SJCRH30 (cell line): ENCODE measurements around the gene EPG5. TPM values are rescaled to one million over a fixed set of nuclear protein-coding genes. Genes with fewer than 3 reads are reported as not detected.
A peak's percentile ranks its signal among the peaks of the same experiment; 100 is the strongest.
"Not testable (repeated sequence)": the region's sequence is repeated elsewhere in the genome, so short reads cannot be mapped to it uniquely, and the experiment has no call there.

ENCODE experiments used
- DNase-seq, 2 experiments: peaks; one replicate each; pipeline ENCODE4 v3.0.0-alpha.2; 2015 to 2020
- H3K27ac ChIP-seq: fragments of 250-450 bp; sonication (Bioruptor Pico); 2 replicates; pipeline ENCODE4 v1.5.1; 2020; ENCODE audit warnings: mild to moderate bottlenecking, moderate library complexity
- H3K27me3 ChIP-seq: fragments of 250-450 bp; sonication (Bioruptor Pico); 2 replicates; pipeline ENCODE4 v1.5.1; 2020; ENCODE audit warnings: mild to moderate bottlenecking, moderate library complexity
- H3K36me3 ChIP-seq: fragments of 250-450 bp; sonication (Bioruptor Pico); 2 replicates; pipeline ENCODE4 v1.5.1; 2020; ENCODE audit warnings: mild to moderate bottlenecking, moderate library complexity
- H3K4me1 ChIP-seq: fragments of 250-450 bp; sonication (Bioruptor Pico); 2 replicates; pipeline ENCODE4 v1.5.1; 2020; ENCODE audit warnings: mild to moderate bottlenecking, moderate library complexity
- H3K4me3 ChIP-seq: fragments of 250-450 bp; sonication (Bioruptor Pico); 2 replicates; pipeline ENCODE4 v1.5.1; 2020; ENCODE audit warnings: mild to moderate bottlenecking, moderate library complexity
- H3K9me3 ChIP-seq: fragments of 250-450 bp; sonication (Bioruptor Pico); replicated peaks from 2 replicates; pipeline ENCODE4 v1.5.1; 2020; ENCODE audit warnings: mild to moderate bottlenecking, moderate library complexity
- total RNA-seq: library from RNA; depleted of rRNA; stranded (reverse); fragments of >200 nt; shearing (Covaris generic); gene quantifications from 2 replicates; pipeline ENCODE4 v1.2.3, GENCODE V29; 2014; rRNA removed

Gene EPG5
- total RNA-seq, 1 experiment from 2014 or later, result 8.7 TPM

DNA sequence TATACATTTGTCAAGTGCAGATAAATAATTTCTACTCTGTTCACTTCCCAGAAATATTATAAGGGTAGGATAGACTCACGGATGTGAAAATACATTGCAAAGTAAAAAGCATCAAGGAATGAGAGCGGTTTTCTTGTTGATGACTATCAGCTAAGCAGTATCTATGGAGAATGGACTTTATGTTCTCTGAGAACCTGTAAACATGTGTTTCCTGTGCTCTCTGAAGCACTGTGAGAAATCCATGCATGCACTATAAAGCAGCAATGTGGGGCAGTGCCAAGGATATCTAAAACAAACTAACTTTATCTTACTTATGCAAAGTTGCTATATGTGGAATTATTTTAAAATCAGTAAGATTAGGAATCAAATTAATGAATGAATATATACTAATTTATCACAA, 146.1 kb downstream of the EPG5 start:
- H3K27ac ChIP-seq, result no peak overlapping the region
- no peak for DNase-seq
- no peak overlapping the region for H3K4me3 ChIP-seq
- no peaks in the 10 kb centered on the region for H3K27me3 ChIP-seq
- no peaks in the 10 kb centered on the region for H3K9me3 ChIP-seq
- no peaks in the 10 kb centered on the region for H3K36me3 ChIP-seq
- H3K4me1 ChIP-seq, result no peaks in the 10 kb centered on the region

DNA sequence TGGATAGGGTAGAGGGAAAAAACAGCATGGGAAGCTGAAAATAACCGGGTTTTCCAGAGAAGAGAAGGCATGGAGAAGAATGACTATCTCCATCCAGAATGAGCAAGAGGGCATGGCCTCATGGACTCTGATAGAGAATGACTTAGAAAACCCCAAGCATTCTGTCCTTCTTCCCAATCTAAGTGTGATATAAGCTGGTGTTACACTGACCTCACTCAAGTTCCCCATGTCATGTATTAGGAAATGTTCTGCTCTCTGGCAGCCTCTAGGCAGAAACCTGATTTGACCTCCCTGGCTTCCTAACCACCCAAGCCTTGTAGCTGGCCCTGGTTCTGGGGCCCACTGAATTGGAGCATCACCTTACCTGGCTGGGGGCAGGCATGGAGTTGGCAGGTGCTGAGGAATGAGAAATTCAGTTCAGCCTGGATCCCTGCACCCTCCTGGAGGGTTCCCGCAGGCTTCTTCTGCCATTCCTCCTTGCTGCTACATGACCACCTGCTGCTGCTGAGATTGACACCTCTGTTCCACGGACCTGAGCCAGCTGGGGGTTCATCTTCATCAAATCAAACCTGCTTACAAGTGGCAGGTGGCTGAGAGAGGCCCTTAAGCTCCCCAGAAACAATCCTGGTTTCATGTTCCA, 146.9 kb downstream of the EPG5 start:
- no peak for DNase-seq
- Histone ChIP-seq H3K27ac (no peak overlapping the region), H3K27me3 (no peaks in the 10 kb centered on the region), H3K36me3 (no peaks in the 10 kb centered on the region), H3K4me3 (no peak overlapping the region), H3K9me3 (no peaks in the 10 kb centered on the region), H3K4me1 (no peaks in the 10 kb centered on the region)

DNA sequence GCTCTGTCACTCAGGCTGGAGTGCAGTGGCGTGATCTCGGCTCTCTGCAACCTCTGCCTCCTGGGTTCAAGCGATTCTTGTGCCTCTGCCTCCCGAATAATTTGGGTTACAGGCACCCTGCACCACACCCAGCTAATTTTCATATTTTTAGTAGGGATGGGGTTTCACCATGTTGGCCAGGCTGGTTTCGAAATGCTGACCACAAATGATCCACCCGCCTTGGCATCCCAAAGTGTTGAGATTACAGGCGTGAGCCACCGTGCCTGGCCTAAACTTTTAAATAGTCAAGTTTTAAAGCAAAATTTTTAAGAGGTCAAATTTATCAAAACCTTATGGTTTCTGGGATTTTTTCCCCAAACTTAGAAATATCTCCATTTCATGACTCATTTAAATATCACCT, 148.4 kb downstream of the EPG5 start:
- H3K9me3 ChIP-seq, H3K36me3 ChIP-seq, H3K4me1 ChIP-seq, H3K4me3 ChIP-seq, H3K27me3 ChIP-seq, DNase-seq, H3K27ac ChIP-seq: not testable (repeated sequence)

DNA sequence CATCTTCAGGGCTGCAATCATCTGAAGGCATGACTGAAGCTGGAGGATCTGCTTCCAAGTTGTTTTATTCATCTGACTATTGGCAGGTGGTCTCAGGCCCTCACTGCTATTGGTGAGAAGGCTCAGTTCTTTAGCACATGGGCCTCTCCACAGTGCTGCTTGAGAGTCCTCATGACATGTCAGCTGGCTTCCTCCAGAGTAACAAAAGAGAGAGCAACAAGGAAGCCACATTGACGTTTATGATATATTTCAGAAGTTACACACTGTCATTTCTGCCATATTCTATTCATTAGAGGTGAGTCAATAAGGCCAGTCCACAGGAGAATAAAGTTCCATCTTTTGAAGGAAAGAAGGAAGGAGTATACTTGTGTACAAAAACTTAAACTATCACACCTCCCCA, 149.6 kb downstream of the EPG5 start:
- H3K4me3 ChIP-seq, result no peak overlapping the region
- H3K27me3 ChIP-seq, result no peaks in the 10 kb centered on the region
- DNase-seq, result no peak

DNA sequence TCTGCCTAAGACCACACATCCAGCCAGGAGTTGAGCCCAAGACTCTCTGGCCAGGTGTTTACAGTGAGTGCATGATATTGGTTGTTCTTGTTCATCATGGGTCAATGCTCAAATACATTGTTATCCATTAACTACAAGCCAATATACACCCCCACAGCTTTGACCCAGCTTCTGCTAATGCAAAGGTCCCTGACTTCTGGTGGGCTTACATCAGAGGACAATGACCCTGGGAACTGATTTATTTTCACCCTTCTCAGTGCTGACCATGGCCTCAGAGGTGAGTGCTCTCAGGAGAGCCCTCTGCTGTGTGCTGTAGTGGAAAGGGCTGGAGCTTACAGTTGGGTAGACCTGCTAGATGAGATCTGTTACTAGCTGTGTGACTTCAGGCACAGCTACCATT, 152.4 kb downstream of the EPG5 start:
- H3K36me3 ChIP-seq, H3K27ac ChIP-seq, H3K4me3 ChIP-seq, H3K27me3 ChIP-seq, H3K4me1 ChIP-seq, H3K9me3 ChIP-seq, DNase-seq: not testable (repeated sequence)

More for the DNA sequence above, 149.6 kb downstream of the EPG5 start:
- no peaks in the 10 kb centered on the region for H3K4me1 ChIP-seq
- no peaks in the 10 kb centered on the region for H3K9me3 ChIP-seq
- no peak overlapping the region for H3K27ac ChIP-seq
- no peaks in the 10 kb centered on the region for H3K36me3 ChIP-seq

DNA sequence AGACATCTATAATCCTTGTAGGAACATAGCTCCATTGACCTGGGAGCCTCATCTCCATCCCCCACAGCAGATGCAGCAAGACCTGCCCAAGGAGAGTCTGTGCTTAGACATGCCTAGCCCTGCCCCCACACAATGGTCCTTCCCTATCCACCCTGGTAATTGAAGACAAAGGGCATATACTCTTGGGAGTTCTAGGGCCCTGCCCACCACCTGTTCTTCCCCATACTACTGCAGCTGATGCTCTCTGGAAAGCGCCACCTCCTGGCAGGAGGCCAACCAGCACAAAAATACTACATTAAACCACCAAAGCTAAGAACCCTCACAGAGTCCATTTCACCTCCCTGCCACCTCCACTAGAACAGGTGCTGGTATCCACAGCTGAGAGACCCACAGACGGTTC, 160.0 kb downstream of the EPG5 start:
- not testable (repeated sequence) for H3K27ac ChIP-seq

DNA sequence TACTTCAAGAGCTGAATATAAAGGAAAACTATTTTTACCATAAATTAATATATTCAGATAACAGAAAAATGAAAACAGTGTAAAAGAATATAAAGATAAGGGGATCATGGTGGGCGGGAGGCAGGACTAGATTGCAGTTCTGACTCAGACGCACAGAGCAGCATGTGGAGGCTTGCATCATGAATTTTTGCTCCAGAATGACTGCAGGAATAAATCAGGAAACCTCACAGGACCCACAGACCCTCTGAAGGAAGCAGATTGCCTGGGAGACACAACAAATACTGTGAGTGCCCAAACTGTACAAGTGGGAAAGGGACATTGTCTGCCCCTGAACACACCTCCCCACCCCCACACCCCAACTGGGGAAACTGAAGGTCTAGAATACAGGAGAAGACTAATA, 160.9 kb downstream of the EPG5 start:
- H3K9me3 ChIP-seq, result no peaks in the 10 kb centered on the region
- no peak overlapping the region for H3K27ac ChIP-seq
- no peak overlapping the region for H3K4me3 ChIP-seq
- H3K27me3 ChIP-seq, result no peaks in the 10 kb centered on the region
- H3K4me1 ChIP-seq, result peaks cover 10% of the 10 kb centered on the region
- no peak for DNase-seq
- H3K36me3 ChIP-seq, result no peaks in the 10 kb centered on the region

More for the DNA sequence above, 160.0 kb downstream of the EPG5 start:
- not testable (repeated sequence) for H3K9me3 ChIP-seq, H3K27me3 ChIP-seq, H3K36me3 ChIP-seq, H3K4me3 ChIP-seq
- peak; percentile 73 to 78 for DNase-seq
- peaks cover 10% of the 10 kb centered on the region for H3K4me1 ChIP-seq

DNA sequence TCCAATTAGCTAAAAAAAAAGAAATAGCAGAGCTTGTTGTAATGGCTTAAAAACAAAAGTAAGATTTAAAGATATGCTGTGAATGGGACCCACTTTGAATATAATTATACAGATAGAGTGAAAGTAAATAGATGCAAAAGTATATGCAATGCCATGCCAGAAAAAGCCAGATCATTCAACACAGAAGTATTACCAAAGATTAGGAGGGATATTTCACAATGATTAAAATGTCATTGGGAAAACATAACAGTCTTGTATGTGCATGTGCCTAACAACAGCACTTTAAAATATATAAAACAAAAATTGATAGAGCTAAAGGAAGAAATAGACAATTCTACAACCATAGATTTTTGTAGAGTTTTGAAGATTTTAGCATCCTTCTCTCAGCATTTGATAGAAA, 161.6 kb downstream of the EPG5 start:
- Histone ChIP-seq H3K9me3 (no peaks in the 10 kb centered on the region), H3K27ac (no peak overlapping the region), H3K4me1 (peaks cover 10% of the 10 kb centered on the region), H3K27me3 (no peaks in the 10 kb centered on the region), H3K36me3 (no peaks in the 10 kb centered on the region), H3K4me3 (no peak overlapping the region)
- no peak for DNase-seq

DNA sequence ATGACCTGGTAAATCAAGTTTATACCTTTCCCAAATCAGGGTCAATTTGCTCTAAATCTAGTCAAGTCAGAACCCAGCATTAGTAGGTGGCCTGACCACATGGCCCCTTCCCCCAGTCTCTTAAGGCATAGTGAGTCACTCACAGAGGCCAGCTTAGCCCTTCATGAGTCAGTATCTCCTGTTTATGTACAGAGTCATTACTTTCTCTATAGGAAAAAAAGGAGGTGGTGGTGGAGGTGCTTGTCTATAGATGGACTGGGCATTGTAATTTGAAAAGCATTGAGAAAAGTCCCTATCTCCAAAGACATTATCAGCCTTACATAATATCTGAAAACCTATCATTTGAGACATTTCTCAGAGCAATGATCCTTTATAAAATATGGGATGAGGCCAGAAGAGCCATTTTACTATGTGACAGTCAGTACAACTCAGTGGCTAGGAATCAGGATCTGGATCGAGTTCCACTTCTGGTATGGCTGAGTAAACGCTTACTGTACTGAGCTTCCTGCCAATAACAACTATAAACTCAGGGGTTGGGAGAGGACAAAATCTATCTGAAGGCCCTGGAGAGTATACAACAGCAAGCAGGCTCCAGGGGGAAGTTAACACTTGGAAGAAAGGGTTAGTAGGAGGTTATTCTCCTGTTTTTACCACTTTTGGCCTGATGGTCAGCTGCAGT, 164.2 kb downstream of the EPG5 start:
- Histone ChIP-seq H3K4me3 (no peak overlapping the region), H3K27me3 (no peaks in the 10 kb centered on the region), H3K27ac (no peak overlapping the region), H3K4me1 (peaks cover 10% of the 10 kb centered on the region), H3K9me3 (no peaks in the 10 kb centered on the region), H3K36me3 (no peaks in the 10 kb centered on the region)
- no peak for DNase-seq

DNA sequence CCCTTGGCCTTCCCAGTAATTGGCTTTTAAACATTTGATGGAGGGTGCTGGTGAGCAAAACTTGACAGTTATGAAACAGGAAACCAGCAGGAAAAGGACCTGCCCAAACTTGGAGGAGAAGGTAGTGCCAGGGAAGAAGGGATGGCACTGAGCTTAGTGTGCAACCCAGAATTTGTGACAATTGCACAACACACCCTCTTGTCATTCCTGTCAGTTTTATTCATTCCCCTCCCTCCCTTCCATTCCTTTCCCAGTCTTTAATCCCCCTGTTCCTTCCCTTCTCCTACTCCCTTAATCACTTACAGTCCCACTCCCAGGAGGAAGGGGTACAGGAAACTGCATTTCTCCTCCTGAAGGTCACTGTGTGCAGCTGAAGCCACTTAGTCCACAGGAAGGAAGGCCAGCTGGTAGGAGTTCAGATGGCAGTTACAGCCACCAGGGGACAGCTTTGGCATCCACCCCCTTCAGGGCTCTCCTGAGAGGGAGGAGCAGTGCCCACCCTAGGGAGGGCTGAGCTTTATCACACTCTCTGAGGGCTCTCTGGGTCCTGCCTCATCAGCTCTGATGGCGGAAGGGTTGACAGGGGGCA, 165.6 kb downstream of the EPG5 start:
- no peak overlapping the region for H3K4me3 ChIP-seq
- H3K27ac ChIP-seq, result no peak overlapping the region
- no peak for DNase-seq

More for the DNA sequence above, 165.6 kb downstream of the EPG5 start:
- no peaks in the 10 kb centered on the region for H3K4me1 ChIP-seq
- no peaks in the 10 kb centered on the region for H3K9me3 ChIP-seq
- H3K27me3 ChIP-seq, result no peaks in the 10 kb centered on the region
- H3K36me3 ChIP-seq, result no peaks in the 10 kb centered on the region

Other genes starting within 250 kb of the EPG5 start
- gene SLC14A1, start 243.1 kb downstream of the EPG5 start, total RNA-seq, result not detected in 2 replicates
- gene SIGLEC15, start 141.7 kb downstream of the EPG5 start, total RNA-seq, result 0.10 TPM in 1 of 2 replicates, not detected in the other
- gene PSTPIP2, start 104.9 kb upstream of the EPG5 start, total RNA-seq, result 6.1 and 6.8 TPM in 2 replicates
- 435 and 468 TPM in 2 replicates for gene ATP5F1A, start 131.0 kb upstream of the EPG5 start, total RNA-seq
- gene HAUS1, start 137.1 kb upstream of the EPG5 start, total RNA-seq, result 45.8 and 53.3 TPM in 2 replicates